ENCODE data around the gene HBG2. TPM values are rescaled to one million over a fixed set of nuclear protein-coding genes. Genes with fewer than 3 reads are reported as not detected.

HBG2 gene
- total and polyA plus RNA-seq, 2 of the 13 experiments (the other 11 are each of a cell fraction or from before 2014, with no cell fraction given) = not detected

DNA sequence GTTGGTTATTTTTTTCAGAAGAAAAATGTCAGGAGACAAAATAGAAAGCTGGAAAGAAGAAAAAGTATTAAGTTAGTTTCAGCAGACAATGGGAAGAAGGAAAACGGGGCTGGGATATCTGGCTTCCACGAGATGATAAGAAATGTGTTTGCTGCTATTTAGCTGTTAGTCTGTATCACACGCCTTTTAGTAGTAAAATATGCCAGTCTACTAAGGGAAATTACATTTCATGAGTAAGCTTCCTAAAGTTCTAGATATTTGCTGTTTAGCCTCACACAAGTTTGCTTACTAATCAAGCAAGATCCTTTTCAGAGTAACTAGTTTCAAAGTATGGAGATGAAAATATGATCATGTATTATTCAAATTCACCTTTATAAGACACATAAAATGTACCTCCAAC is 45.7 kb upstream of the HBG2 start (continued):
- TF ChIP-seq, protein P1, sequence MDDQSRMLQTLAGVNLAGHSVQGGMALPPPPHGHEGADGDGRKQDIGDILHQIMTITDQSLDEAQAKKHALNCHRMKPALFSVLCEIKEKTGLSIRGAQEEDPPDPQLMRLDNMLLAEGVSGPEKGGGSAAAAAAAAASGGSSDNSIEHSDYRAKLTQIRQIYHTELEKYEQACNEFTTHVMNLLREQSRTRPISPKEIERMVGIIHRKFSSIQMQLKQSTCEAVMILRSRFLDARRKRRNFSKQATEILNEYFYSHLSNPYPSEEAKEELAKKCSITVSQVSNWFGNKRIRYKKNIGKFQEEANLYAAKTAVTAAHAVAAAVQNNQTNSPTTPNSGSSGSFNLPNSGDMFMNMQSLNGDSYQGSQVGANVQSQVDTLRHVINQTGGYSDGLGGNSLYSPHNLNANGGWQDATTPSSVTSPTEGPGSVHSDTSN (CRISPR knock-in tag; IDR thresholded peaks at IDR 0.05; ENCODE audit: borderline replicate concordance) = no peak
- TF ChIP-seq ARNT2 (CRISPR knock-in tag; IDR thresholded peaks at IDR 0.05; ENCODE audit: low read depth) = no peak
- TF ChIP-seq ZNF335 (CRISPR knock-in tag; IDR thresholded peaks at IDR 0.05) = no peak
- TF ChIP-seq EEA1 (CRISPR knock-in tag; IDR thresholded peaks at IDR 0.05; ENCODE audit: borderline replicate concordance) = no peak
- TF ChIP-seq ZNF10 (CRISPR knock-in tag; IDR thresholded peaks at IDR 0.05; ENCODE audit: borderline replicate concordance, low read depth) = no peak

DNA sequence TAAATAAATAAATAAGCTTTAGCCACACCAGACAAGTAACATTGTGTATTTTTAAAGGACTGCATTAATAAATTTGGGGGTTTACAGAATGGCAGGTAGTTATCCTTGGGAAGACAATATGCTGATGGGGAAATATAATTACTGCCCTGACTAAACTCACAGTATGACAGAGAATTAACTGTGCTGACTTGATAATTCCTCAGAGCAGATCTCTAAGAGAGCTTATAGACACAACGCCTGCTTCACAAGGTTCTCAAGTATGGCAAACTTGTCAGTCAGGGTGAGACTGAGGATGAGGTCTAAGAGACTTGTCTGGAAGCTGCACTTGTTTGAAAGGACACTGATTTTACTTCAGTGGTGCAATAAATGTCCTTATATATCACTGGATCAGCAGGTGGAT is 43.9 kb upstream of the HBG2 start:
- no peak for TF ChIP-seq ZBTB21 (CRISPR knock-in tag; IDR thresholded peaks at IDR 0.05)
- no peak for TF ChIP-seq SOX13 (IDR thresholded peaks at IDR 0.05)
- no peak for TF ChIP-seq SOX13 (CRISPR knock-in tag; conservative IDR thresholded peaks at IDR 0.05 in 1 of 2, IDR thresholded peaks at IDR 0.05 in 1 of 2)
- TF ChIP-seq SNAPC2 (CRISPR knock-in tag; IDR thresholded peaks at IDR 0.05) = no peak
- no peak for TF ChIP-seq GTF3A (CRISPR knock-in tag; conservative IDR thresholded peaks at IDR 0.05)
- no peak overlapping the region for H2AFZ ChIP-seq (ENCODE audit: low read length)
- H3K4me1 ChIP-seq (ENCODE audit: insufficient read depth, low read length) = no peaks in the 10 kb centered on the region
- BruUV-seq (replicated peaks) = no TSS peak
- POLR2A ChIA-PET = no interaction called here
- H4K20me1 ChIP-seq (ENCODE audit: insufficient read depth, low read length) = no peaks in the 10 kb centered on the region
- H3K27ac ChIP-seq (ENCODE audit: extremely low read length, insufficient read depth, low read length) = no peak overlapping the region
- DNase-seq (ENCODE audit: low spot score) = no peak
- in situ Hi-C loops (cut with HindIII; ENCODE audit: extremely low pct_ligation_motif_present, low pct_unique_long_range_greater_than_20kb) (no loop called here), intact Hi-C loops (cut with micrococcal nuclease; ENCODE audit: unreplicated experiment) (no loop called here)
- FAIRE-seq = no peak
- ATAC-seq = no peak
- no peak overlapping the region for H3K4me3 ChIP-seq (replicated peaks in 1 of 3; ENCODE audit: insufficient read depth in 1 of 3, low read depth in 2 of 3, low read length in 3 of 3)
- no peak overlapping the region for H3K4me2 ChIP-seq (ENCODE audit: low read depth, low read length)
- H3K79me2 ChIP-seq (ENCODE audit: insufficient read depth, low read length) = no peaks in the 10 kb centered on the region
- H3K9me3 ChIP-seq (ENCODE audit: low read length) = no peaks in the 10 kb centered on the region
- H3K36me3 ChIP-seq (replicated peaks in 1 of 2; ENCODE audit: control insufficient read depth in 1 of 2, insufficient read depth in 2 of 2, low read length in 2 of 2) = no peaks in the 10 kb centered on the region
- no peaks in the 10 kb centered on the region for H3K27me3 ChIP-seq (ENCODE audit: control insufficient read depth in 1 of 2, insufficient read depth in 2 of 2, low read length in 2 of 2)
- H3K9ac ChIP-seq (ENCODE audit: insufficient read depth, low read depth, low read length) = no peak overlapping the region
- CTCF ChIA-PET (ENCODE audit: low intra/inter-chr PET ratio, low total read pairs) = no interaction called here
- 0% methylated on average over 1 of the region's 1 CpG for WGBS (ENCODE audit: low lambda C conversion rate)
